ENCODE results near the gene ZFHX3. TPM values are rescaled to one million over a fixed set of nuclear protein-coding genes. Genes with fewer than 3 reads are reported as not detected.

Gene ZFHX3
- total RNA-seq, 3 donors from 2014 or later, result 13.8 to 36.0 (median 15.5) TPM

DNA sequence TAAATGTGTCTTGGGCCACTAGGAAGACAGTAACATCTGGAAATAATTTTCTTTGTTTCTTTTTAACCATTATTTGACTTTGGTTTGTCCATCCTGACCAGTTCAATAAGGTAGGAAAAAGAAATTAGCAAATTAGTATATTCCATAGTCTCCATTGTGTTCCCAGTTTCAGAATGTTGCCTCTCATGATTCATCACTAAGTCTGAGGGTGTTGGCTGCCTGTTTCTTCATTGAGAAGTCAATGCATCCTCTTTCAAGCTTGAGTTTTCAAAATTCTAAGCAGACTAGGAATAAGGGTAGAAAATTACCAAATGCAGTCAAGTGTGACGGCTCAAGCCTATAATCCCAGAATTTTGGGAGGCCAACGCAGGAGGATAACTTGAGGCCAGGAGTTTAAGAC, 41.9 kb downstream of the ZFHX3 start:
- Histone ChIP-seq H3K36me3 (ENCODE audit: low read depth) (no peaks in the 10 kb centered on the region), H3K9me3 (no peaks in the 10 kb centered on the region), H3K4me3 (no peak overlapping the region), H3K4me1 (ENCODE audit: low read depth) (no peaks in the 10 kb centered on the region)
- DNase-seq (no peak), ATAC-seq (no peak)
- TF ChIP-seq, protein P1, sequence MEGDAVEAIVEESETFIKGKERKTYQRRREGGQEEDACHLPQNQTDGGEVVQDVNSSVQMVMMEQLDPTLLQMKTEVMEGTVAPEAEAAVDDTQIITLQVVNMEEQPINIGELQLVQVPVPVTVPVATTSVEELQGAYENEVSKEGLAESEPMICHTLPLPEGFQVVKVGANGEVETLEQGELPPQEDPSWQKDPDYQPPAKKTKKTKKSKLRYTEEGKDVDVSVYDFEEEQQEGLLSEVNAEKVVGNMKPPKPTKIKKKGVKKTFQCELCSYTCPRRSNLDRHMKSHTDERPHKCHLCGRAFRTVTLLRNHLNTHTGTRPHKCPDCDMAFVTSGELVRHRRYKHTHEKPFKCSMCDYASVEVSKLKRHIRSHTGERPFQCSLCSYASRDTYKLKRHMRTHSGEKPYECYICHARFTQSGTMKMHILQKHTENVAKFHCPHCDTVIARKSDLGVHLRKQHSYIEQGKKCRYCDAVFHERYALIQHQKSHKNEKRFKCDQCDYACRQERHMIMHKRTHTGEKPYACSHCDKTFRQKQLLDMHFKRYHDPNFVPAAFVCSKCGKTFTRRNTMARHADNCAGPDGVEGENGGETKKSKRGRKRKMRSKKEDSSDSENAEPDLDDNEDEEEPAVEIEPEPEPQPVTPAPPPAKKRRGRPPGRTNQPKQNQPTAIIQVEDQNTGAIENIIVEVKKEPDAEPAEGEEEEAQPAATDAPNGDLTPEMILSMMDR (IDR thresholded peaks at IDR 0.05), result no peak
- intact Hi-C loops (cut with DNase I, micrococcal nuclease), result no loop called here

DNA sequence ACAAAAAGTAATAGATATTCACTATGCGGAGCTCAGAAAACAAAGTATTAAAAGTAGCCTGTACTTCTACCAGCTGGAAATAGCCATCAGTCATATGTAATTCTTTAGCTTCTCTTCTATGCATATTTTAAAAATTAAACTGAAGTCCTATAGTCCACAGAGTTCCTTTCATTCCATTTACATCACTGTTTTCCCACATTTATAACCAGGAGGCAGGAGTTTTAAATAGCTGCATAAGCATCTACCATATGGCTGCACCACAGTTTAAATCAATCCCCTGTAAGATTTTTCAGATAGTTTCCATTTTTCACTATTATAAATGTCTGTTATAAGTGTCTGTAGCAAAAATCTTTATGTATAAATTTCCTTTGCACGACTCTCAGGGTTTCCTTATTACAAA, 45.1 kb downstream of the ZFHX3 start:
- peaks cover 6% of the 10 kb centered on the region for H3K4me1 ChIP-seq (ENCODE audit: low read depth)
- no peak overlapping the region for H3K4me3 ChIP-seq
- no peaks in the 10 kb centered on the region for H3K36me3 ChIP-seq (ENCODE audit: low read depth)
- DNase-seq (no peak), ATAC-seq (no peak)
- intact Hi-C loops (cut with DNase I, micrococcal nuclease), result no loop called here
- H3K9me3 ChIP-seq, result no peaks in the 10 kb centered on the region
- TF ChIP-seq, protein P1 (IDR thresholded peaks at IDR 0.05), result no peak

DNA sequence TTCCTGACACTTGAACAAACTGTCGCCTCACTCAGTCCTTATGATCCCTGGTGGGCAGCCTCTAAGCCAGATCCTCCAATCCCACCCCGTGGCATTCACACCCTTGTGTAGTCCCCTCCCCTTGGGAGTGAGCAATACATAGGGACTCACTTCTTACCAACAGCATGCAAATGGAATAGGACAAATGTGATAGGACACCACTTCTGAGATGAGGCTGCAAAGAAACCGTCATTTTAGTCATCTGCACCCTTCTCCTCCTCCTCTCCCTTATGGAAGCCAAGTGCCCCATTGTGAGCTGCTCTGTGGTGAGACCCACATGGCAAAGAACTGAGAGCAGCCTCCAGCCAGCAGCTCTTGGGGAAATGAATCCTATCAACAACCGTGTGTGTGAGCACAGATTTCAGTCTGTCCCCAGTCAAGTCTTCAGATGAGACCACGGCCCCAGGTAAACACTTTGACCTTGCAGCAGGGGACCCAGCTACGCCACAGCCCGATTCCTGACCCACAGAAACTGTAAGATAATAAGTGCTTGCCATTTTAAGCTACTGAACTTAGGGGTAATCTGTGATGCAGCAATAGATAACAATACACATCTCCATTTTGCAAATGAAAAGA, 46.9 kb downstream of the ZFHX3 start:
- H3K4me3 ChIP-seq, result no peak overlapping the region
- H3K36me3 ChIP-seq (ENCODE audit: low read depth), result no peaks in the 10 kb centered on the region
- DNase-seq (no peak), ATAC-seq (no peak)
- TF ChIP-seq, protein P1 (IDR thresholded peaks at IDR 0.05), result no peak
- peaks cover 11% of the 10 kb centered on the region for H3K4me1 ChIP-seq (ENCODE audit: low read depth)
- intact Hi-C loops (cut with DNase I, micrococcal nuclease), result no loop called here
- H3K9me3 ChIP-seq, result no peaks in the 10 kb centered on the region

DNA sequence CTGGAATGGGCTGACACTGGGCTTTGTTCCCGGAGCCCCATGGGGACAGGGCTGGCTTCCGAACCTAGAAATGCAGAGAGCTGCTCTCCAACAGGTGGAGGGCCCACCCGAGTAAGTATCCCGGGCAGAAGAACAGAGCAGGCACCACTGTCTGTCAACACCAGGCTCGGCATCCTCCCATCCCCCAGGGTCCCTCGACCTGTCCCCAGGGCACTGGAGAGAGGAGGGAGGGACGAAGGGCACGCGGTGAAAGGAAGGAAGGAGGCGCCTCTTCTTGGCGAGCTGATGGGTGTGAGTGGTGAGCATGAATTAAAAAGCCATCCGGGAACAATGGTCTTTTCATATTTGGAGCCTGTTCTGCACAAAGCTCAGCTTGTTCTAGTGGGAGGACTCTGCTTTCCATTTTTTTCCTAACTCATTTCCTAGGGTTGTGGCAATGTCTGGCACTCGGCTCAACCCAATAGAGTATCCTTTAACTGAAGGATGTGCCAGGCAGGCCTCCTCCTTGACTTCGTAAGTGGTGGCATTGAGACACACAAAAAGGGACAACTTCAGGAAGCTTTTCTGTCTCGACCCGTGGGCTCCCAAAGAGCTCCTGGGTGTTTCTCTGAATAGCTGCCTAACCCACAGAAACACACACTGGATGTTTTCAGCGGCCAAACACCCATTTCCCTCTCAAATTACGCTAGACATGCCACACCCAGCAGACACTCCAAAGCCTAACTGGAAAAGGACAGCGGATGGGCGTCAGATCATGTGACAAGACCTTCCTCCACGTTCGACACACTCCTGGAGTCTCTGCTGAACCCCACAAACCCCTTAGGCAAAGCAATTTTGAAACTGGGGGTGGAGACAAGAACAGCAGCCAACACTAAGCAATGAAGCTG, 47.7 kb downstream of the ZFHX3 start:
- H3K4me3 ChIP-seq, result no peak overlapping the region
- no peaks in the 10 kb centered on the region for H3K9me3 ChIP-seq
- no peaks in the 10 kb centered on the region for H3K36me3 ChIP-seq (ENCODE audit: low read depth)
- peak; percentile 52 for ATAC-seq
- no peak for DNase-seq
- TF ChIP-seq, protein P1 (IDR thresholded peaks at IDR 0.05), result no peak
- H3K4me1 ChIP-seq (ENCODE audit: low read depth), result peaks cover 14% of the 10 kb centered on the region
- intact Hi-C loops (cut with DNase I, micrococcal nuclease), result no loop called here

DNA sequence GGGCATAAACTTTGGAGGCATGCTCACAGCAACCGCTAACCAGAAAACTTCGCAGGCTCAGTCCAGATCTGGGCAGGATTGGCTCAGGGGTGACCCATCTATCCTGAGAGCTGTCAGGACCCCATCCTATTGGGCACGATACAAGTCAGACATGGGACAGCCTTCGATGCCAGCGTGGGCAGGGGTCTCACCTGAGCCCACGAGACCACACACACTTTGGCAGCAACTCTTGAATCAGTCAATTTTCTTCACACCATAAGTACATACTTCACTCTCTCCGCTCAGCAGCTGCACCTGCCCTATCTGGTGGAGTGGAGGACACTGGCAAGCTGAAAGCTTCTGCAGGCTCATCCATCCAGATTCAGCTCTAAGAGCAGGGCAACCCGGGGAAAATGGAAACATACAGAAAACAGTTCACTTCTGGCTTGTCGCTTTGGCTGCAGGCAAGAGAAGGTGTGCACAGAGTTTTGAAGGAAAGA, 48.3 kb downstream of the ZFHX3 start:
- ATAC-seq, result no peak
- Histone ChIP-seq H3K36me3 (ENCODE audit: low read depth) (no peaks in the 10 kb centered on the region), H3K4me3 (no peak overlapping the region), H3K9me3 (no peaks in the 10 kb centered on the region), H3K4me1 (ENCODE audit: low read depth) (peaks cover 15% of the 10 kb centered on the region)
- TF ChIP-seq, protein P1 (IDR thresholded peaks at IDR 0.05), result no peak
- DNase-seq, result no peak
- intact Hi-C loops (cut with DNase I, micrococcal nuclease), result no loop called here

Measured in mucosa of descending colon (tissue), 3 donors.